ENCODE measurements around the gene KLHL10. TPM values are rescaled to one million over a fixed set of nuclear protein-coding genes. Genes with fewer than 3 reads are reported as not detected.
A peak's percentile ranks its signal among the peaks of the same experiment; 100 is the strongest.

KLHL10 gene
- total and polyA plus RNA-seq, 2 of the 13 experiments (the other 11 are each of a cell fraction or from before 2014, with no cell fraction given), result 0.04 to 0.08 TPM

GRCh38 chr17:41792845-41793783 lies 44.5 kb upstream of the KLHL10 start (continued):
- TF ChIP-seq SRSF4 (IDR thresholded peaks at IDR 0.05; ENCODE audit: low read depth, low read length, poor library complexity, severe bottlenecking) (no peak), MTA1 (CRISPR knock-in tag; IDR thresholded peaks at IDR 0.05; ENCODE audit: borderline replicate concordance) (0 out of 2 replicates have a peak, but pooled peaks have one; percentile 34), ZBTB10 (CRISPR knock-in tag; IDR thresholded peaks at IDR 0.05; ENCODE audit: borderline replicate concordance) (no peak), NR2F2 (IDR thresholded peaks at IDR 0.05; ENCODE audit: borderline replicate concordance, low read depth) (no peak), SATB2 (CRISPR knock-in tag; IDR thresholded peaks at IDR 0.05) (no peak), FOXP4 (CRISPR knock-in tag; IDR thresholded peaks at IDR 0.05) (0 out of 2 replicates have a peak, but pooled peaks have one; percentile 21), ELF1 (CRISPR knock-in tag; IDR thresholded peaks at IDR 0.05) (peak; percentile 47), KIAA2018 (CRISPR knock-in tag; IDR thresholded peaks at IDR 0.05; ENCODE audit: borderline replicate concordance) (no peak), KAT8 (CRISPR knock-in tag; IDR thresholded peaks at IDR 0.05) (no peak; the same call in 1 of the 2 replicates), SAP130 (CRISPR knock-in tag; IDR thresholded peaks at IDR 0.05; ENCODE audit: low read depth) (peak; percentile 80), ARID3A (IDR thresholded peaks at IDR 0.05; ENCODE audit: low read depth, low read length) (no peak), ZNF768 (CRISPR knock-in tag; IDR thresholded peaks at IDR 0.05) (peak; percentile 30; the same call in 1 of the 2 replicates), MIER3 (CRISPR knock-in tag; IDR thresholded peaks at IDR 0.05; ENCODE audit: borderline replicate concordance) (0 out of 2 replicates have a peak, but pooled peaks have one; percentile 17)
